ENCODE results near the gene SNAI3.
A peak's percentile ranks its signal among the peaks of the same experiment; 100 is the strongest.

Gene SNAI3

DNA sequence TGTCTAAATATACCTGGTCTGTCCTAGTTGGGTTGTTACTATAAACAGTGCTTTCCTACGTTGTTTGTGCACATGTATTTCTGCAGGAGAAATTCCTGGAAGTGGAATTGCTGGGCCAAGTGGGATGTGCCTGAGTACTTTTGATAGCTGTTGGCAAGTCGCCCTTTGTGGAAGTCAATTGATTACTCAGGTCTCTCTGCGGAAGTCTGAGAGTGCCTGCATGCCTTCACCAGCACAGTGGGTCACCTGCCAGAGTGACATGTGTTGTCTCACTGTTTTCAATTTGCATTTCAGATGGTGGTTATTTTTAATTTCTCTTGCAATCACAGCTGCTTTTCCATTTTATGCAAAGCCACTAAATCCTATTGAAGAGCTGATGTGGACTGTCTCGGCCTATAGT is 21.2 kb downstream of the SNAI3 start:
- no peak for DNase-seq

DNA sequence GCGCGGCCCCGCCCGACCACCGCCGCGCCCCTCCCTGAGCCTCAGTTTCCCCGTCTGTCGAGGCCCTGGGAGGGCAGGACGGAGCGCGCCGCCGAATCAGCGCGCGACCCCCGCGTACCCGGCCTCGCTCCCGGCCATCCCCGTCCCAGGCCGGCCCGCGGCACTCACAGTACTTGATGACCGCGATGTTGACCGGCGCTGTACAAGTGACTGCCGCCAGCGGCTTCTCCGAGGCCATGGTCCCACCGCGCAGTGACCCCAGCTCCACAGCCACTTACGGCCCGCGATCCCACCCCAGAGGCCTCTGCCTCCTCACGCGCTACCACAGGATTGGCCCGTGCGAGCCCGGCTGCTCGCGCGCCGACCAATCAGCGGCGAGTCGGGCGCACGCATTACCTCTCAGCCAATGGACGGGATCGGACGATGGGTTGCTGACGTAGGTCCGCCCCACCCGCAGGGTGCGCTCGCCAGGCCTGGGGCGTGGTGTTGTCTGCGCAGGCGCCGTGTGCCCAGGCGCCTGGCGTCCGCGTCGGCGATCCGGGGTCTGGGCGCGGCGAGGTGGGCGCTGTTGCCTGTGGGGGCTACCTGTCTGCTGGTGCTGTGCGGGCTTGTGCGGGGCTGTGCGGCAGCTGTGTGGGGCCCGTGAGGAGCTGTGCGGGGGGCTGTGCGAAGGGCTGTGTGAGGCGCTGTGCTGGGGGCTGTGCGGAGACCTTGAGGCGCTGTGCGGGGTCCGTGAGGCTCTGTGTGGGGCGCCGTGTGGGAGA is 23.3 kb downstream of the SNAI3 start, which contains the start of gene MVD:
Gene MVD (minus strand): TSS at position 249 of the 764 bp plus-strand sequence. CDS start 11 bp downstream, at position 238.
- peak; percentile 99 for DNase-seq

DNA sequence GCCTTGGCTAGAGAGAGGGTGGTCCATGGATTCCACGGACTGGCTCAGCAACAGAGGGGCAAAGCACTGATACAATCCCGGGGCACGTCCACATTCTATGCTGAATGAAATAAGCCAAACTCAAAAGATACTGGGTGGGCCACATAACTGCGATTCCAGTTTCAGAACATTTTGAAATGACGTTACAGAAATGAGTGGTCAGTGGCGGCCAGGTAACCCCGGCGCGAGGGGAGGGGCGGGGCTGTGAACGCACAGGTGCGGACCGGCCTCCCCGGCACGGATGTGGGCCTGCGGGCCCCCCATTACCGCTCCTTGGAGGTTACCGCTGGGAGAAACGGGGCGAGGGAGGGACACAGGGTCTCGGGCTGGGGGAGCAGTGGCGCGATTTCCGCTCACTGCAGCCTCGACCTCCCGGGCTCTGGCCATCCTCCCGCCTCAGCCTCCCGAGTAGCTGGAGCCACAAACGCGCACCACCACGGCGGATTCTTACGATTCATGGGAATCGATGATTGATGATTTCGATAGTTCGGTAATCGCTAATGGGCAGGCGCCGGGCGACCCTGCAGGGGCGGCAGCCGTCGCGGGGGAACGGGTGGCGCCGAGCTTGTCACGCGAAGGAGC is 24.0 kb downstream of the SNAI3 start:
- no peak for DNase-seq

DNA sequence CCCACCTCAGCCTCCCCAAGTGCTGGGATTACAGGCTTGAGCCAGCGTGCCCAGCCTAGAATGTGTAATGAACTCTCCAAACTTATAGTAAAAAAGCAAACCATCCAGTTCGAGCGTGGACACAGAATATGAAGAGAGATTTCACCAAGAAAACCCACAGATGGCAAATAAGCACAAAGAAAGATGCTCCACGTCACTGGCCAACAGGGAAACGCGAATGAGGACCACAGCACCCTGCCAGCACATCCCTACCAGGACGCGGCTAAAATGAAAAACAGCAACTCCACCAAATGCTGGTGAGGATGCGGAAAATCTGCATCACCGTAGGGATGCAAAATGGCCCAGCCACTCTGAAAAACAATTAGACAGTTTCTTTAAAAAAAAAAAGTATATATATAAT is 24.8 kb downstream of the SNAI3 start:
- DNase-seq: no peak

DNA sequence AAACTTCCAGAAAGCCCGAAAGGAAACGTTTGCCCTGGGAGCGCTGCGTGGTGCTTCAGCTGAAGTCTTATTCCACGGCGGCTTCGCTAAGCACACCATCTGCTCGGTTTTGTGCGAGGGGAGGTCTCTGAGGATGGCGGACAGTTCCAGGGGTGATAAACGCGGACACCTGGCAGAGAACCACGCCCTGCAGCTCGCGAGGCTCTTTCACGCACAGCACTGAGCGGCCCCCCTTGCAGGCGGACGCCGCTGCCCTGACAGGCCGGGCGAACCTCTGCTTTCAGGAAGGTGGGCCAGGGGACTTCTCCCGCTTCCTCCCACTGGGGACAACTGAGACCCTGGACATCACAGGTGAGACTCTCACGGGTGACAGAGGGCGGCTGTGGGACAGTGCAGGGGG is 27.1 kb downstream of the SNAI3 start:
- DNase-seq: no peak

DNA sequence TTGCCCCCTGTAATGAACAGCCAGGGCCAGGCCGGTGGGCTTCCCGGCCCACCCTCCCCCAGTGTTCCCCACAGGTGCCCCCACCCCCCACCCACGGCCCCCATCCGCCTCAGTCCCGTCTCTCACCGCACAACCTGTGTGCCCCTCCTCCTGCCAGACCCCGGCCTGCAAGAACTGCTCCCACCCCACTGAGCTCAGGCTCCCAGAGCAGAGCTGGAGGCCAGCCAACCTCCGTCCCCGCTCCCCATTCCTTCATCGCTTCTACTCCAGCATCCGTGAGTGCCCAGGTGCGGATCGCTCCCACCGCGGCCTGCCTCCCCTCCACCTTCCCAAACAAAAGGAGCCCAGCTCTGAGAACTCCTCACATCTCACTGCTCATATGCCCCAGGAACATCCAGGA is 27.6 kb downstream of the SNAI3 start:
- DNase-seq: no peak

DNA sequence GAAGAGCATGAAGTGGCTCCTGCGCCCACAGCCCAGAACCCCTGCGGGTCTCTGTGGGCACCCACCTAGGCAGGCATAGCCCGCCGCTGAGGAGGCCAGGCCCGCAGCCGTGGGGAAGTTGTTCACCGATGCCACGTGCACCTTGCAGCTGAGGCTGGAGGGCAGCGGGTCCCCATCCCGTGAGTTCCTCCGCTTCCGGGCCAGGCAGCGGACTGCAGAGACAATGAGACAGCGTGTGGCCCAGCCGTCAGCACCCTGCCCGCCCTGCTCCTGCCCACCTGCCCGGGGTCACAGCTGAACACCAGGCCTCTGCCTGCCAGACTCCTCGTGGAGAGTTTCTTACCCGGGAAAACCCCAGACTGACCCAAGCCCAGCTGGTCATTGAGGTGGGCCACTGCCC is 28.9 kb downstream of the SNAI3 start:
- DNase-seq: no peak

DNA sequence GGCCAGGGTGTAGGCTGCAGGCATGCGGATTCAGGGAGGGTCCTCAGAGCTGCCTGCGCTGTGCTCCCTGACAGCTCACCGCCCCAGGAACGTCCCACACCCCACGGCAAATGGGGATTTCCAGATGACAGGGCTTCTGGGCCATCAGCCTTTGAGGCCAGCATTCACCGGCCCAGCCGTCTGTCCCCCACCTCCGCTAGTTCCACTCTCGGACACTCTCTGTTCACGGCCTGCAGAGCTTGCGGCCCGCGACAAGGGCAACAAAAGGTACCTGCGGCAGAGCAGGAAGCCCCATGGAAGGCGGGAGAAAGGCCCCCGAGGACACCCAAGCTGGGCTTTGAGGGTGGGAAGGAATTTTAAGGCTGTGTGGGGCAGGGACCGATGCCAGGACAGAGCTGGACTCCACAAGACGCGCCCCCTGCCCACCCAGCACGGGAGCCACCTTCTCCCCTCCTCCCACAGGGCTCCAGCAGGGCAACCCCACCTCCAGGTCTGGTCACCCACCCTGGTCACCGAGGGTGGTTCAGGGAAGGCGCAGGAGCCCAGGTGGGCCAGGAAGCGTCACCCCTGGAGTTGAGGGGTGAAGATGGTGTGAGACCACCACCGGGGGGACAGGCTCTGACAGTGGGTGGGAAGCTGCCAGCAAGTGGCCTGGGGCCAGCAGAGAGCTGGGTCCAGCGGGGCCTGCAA is 29.9 kb downstream of the SNAI3 start:
- no peak for DNase-seq

DNA sequence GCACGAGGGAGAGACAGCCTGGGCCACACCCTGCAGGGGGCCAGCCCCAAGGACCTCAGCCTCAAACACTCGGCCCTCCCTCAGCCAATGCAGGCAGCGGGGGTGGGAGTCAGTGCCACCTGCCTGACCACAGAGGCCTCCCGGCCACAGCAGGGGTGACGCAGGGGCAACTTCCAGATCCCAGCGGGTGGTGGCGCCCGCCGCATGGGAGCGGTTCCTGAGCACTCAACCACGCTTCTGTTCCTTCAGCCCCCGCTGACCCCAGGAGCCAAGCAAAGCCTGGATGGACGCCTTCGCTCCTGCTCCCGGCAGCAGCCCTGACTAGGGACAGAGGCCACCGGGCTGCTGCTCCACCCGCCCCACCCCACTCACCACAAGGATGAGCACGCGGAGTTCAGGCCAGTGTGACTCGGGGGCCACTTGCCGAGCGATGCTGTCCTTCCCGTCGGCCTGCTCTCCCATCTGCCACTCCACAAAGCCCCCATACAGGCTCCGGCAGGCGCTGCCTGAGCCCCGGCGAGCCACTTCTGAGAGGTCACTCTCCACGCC is 30.5 kb downstream of the SNAI3 start:
- no peak for DNase-seq

DNA sequence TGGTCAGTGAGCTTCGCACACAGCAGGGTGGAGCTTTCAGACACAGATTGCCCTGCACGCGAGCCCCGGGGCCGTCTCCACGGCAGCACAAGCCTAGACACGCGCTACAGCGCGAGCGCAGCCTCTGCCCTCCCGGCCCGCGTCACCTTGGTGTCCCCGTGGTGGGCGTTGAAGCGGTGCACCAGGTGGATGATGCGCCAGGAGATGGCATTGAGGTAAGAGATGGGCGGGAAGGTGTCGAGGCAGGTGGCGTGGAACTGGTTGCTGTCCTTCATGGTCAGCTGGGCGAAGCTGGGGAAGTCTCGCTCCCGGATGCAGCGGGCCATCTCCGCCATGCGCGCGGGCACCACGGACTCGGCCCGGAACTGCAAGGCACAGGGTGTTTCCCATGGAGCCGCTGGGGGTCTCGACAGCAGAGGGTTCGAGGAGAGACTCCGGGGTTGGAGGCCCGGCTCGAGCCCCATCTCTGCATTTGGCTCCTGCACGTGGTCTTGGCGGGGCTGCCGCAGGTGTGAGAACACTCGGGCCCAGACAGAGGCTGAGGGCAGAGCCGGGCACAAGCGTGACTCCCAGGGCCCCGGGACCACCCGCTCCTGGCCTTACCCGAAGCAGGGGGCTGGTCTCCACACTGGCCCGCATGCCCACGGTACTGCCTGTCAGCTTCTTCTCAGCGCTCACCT is 31.1 kb downstream of the SNAI3 start:
- no peak for DNase-seq

DNA sequence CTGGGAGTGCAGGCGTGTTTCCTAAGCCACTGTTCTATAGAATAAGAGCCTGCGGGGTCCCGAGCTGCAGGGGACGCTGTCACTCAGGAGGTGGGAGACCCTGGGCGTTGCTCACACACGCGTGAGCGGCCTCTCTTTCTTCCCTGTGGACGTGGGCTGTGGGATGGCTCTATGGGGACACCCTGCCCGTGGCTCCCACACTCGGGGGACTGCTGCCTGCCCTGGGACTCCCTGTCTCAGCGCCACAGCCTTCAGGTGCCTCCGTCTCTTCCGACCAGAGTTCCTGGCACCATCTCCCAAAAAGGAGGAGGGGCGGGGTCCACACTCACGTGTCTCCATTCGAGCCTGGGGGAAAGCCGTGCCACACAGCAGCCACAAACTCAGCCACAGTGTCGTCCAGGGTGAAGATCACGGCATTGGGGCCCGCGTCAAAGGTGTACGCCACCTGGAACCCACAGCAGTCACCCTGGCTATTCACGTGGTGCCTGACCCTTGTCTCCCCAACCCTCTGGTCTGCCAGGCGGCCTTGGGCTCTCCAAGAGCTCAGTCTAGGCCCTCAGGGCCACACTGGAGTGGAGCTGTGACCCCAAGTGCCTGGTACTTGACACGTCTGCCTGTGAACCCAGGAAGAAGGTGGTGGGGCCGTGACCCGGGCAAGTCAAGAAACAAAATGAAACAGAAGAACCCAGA is 31.8 kb downstream of the SNAI3 start:
- DNase-seq: no peak

DNA sequence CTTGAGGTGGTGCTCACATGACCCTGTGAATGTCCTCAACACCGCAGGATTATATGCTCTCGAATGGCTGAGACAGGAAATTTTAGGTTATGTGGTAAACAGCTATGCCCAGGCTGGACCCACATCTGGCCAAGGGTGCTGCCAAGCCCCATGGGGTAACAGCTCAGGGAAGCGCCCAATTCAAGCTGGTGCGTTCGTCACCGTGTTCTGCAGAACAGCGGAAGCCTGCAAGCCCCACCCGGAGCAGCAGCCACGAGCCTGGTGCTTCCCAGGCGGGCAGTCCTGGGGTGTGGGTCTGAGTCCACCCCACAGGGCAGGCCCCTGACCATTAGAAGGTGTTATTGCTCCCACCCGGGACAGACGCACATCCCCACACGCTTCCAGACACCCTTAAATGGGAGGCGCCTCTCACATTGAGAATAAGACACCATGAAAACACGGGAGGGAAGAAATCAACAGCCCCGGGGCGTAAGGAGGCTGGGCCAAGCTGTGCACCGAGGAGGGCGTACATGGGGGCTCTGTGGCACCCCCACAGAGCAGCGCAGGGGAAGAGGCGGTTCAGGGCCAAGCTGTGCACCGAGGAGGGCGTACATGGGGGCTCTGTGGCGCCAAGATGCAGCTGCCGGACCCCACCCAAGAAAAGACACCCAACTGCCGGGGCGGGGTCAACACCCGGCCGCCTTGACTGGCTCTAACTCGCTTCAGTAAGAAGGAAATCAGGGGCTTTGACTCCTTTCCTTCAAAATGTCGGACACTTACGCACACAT is 32.5 kb downstream of the SNAI3 start:
- DNase-seq: no peak

DNA sequence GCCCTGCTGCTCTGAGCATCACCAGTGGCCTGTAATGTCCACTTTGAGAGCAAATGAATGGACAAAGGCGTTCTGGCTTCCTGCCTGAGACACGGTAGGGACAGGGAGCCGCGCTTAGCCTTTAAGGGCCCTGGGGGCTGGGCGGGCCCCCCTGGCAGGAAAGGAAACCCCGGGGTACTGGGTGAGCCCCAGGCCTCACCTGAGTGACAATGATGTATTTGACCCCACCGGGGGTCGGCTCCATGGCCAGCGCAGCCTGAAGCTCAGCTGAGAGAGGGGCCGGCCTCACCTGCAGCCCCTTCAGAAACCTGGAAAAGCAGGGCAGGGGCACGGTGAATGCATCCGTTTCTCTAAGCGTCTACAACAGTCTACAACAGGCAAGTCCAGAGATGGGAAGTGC is 33.2 kb downstream of the SNAI3 start:
- DNase-seq: no peak

DNA sequence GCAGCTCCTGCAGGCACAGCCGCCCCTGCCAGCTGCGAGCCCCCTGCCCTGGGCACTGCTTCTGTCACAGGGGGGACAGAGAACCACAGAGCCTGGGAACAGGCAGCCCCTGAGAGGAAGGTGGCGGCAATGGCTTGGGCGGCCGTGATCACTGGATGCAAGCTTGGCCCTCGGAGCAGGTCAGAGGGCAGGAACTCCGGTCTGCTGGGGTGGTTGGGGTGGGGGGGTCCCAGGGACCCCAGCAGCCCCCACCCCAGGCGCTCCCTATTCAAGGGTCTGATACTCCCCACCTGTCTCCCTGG is 33.6 kb downstream of the SNAI3 start:
- no peak for DNase-seq

DNA sequence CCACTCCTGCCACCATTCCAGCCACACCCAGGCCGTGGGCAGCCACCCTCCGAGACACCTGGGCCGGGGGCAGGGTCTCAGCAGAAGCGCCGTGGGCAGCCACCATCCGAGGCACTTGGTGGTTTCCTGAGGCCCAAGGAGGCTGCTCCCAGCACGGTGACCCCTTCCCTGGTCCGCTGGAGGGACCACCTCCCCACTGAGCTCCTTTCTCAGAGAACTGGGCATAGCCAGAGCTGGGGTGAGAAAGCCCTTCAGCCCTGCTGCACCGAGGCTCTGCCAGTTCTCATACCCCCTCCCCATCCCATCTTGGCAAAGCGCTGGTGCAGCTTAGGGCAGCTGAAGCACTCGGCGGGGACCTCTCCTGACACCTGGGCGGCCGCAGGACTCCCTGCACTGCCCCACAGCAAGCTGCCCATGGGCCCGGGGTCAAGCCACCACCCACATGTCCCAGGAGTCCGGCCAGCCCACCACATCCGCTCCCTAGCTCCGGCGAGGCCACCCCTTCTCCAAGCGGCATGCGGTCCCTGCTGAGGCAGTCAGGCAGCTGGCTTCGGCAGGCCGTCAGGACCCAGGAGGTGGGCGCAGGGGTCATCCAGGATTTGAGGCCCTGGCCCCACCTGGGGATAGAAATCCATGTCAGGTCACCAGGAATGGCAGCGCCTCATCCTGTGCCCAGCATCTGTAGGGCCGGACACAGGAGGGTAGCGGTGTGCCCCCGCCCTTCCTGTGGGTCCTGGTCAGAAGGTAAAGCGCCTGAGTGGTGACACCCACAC is 34.1 kb downstream of the SNAI3 start:
- DNase-seq: no peak

DNA sequence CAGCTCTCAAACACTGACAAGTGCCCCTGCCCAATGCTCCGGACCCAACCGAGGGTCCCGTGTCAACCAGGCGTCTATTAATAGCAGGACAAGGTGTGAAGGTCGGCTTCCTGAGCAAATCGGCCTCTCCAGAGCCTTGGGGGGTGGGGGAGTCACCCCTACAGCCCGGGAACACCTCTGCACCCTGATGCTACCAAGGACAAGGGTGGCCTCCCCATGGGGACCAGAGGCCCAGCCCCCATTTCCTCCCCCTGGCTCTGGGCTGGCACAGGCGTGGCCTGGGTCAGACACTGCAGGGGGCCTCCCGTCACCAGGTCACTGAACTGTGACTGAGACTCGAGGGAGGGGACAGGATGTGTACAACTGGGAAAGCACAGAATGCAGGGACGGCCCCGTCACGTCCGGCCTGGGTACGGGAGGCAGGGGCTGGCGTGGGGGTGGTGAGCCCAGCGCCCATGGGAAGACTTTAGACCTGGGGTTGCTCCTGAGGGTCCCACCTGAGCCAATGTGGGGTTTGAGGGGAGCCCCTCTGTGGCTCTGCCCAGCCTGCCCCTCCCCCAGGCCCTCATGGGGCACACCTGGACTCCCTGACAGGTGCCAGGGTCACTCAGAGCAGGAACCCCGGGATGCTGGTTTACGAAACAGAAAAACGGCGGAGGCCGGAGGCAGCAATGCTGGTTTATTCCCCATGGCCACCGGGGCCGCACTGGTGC is 34.9 kb downstream of the SNAI3 start:
- no peak for DNase-seq

DNA sequence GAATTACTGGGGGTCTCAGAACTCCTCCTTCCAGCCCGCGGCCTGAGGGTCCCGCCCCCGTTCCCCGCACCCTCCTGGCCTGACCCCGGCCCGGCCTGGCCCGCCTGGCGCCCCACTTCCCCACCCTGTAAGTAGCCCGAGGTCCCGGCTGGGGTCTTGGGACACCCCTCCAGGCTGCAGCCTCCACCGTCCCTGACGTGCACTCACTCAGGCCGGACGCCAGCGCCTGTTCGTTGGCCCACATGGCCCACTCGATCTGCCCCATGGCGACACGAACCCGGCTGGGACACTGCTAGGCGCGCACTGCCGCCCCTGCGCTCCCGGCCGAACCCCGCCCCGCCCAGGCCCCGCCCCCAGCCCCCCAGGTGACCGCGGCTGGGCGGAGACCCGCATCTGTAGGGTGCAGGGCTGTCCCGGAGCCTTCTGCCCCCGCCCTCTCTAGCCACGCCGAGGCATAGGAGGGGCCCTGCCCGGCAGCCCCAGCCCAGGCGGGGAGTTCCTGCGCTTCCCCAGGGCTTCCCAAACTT is 35.5 kb downstream of the SNAI3 start, which contains the start of gene CYBA:
Gene CYBA (minus strand): TSS at position 305 of the 527 bp plus-strand sequence. CDS start 40 bp downstream, at position 265.
- DNase-seq: no peak

DNA sequence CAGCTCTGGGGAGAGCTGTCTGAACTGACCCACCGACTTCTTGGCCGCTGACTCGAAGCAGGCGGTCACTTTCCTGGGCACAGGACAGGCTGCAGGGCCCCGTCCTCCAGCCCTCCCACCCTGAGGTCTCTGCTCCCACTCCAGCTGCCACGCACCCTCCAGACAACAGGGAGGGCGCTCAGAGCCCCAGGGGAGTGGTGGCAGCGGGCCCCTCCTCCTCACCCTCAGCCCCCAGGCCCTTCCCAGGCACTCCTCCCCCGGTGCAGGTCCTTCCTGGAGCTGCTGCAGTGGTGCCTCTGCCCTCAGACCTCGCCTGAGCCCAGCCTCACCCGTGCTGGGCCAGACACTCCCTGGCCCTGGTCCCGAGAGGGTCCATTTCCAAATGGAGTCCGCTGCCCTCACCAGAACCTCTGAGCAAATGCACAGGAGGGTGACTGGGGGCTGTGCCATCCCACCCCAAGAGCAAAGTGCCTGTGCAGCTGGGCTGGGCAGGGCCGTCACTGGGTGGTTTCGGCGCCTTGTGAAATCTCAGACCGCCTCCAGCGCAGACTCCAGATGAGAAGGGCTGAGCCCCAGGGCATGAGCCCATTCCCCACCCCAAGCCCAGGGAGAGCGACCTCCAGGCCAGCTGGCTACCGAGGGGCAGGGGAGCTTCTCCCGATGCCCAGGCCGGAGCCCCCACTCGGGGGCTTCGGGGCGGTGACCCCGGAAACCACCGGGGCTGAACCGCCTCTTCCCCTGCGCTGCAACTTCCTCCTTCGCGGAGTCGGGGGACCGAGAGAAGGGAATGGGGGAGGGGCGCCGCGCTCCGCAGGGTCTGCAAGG is 36.2 kb downstream of the SNAI3 start:
- no peak for DNase-seq

Data from midbrain (tissue), 1 donor.